Neural progenitor cell (in vitro differentiated cells): ENCODE results near the gene TPGS1. TPM values are rescaled to one million over a fixed set of nuclear protein-coding genes. Genes with fewer than 3 reads are reported as not detected.

ENCODE experiments used
- DNase-seq: peaks from one replicate; pipeline ENCODE4 v3.0.0-alpha.2; 2016; ENCODE audit warnings: low spot score
- H2AFZ ChIP-seq: fragments of 200-600 bp; sonication (generic); replicated peaks from 2 replicates; pipeline ENCODE4 v1.6.1; 2016; ENCODE audit warnings: antibody characterized with exemption
- H3F3A ChIP-seq: fragments of 200-600 bp; sonication (generic); 2 replicates; pipeline ENCODE4 v1.6.1; 2016; ENCODE audit warnings: antibody characterized with exemption, low read depth
- H3K27ac ChIP-seq: fragments of 200-600 bp; sonication (generic); 2 replicates; pipeline ENCODE4 v1.5.1; 2016; ENCODE audit warnings: mild to moderate bottlenecking
- H3K27me3 ChIP-seq: fragments of 200-600 bp; sonication (generic); 2 replicates; pipeline ENCODE4 v1.6.1; 2016; ENCODE audit warnings: mild to moderate bottlenecking, moderate library complexity
- H3K36me3 ChIP-seq: fragments of 200-600 bp; sonication (generic); 2 replicates; pipeline ENCODE4 v1.5.1; 2016
- H3K4me1 ChIP-seq: fragments of 200-600 bp; sonication (generic); 2 replicates; pipeline ENCODE4 v1.6.1; 2016; ENCODE audit warnings: mixed run types
- H3K4me2 ChIP-seq: fragments of 200-600 bp; sonication (generic); 2 replicates; pipeline ENCODE4 v1.6.1; 2016
- H3K4me3 ChIP-seq: fragments of 200-600 bp; sonication (generic); 2 replicates; pipeline ENCODE4 v1.5.1; 2016
- H3K79me2 ChIP-seq: fragments of 200-600 bp; sonication (generic); 2 replicates; pipeline ENCODE4 v1.6.1; 2016; ENCODE audit warnings: low read depth
- H3K9ac ChIP-seq: fragments of 200-600 bp; sonication (generic); 2 replicates; pipeline ENCODE4 v1.6.1; 2016
- H3K9me3 ChIP-seq: fragments of 200-600 bp; sonication (generic); 2 replicates; pipeline ENCODE4 v1.5.1; 2016; ENCODE audit warnings: low read depth
- H4K20me1 ChIP-seq: fragments of 200-600 bp; sonication (generic); 2 replicates; pipeline ENCODE4 v1.6.1; 2016; ENCODE audit warnings: low read depth
- H3K27ac Mint-ChIP-seq: 3 replicates; pipeline ENCODE4 v1.8.0; 2021; ENCODE audit warnings: mixed read lengths
- H3K27me3 Mint-ChIP-seq: 2 replicates; pipeline ENCODE4 v1.8.0; 2022; ENCODE audit warnings: low read depth, mild to moderate bottlenecking, inconsistent platforms, moderate library complexity, mixed read lengths; ENCODE audit not compliant: insufficient read depth
- H3K36me3 Mint-ChIP-seq: 3 replicates; pipeline ENCODE4 v1.8.0; 2021; ENCODE audit warnings: mixed read lengths
- H3K4me1 Mint-ChIP-seq: 3 replicates; pipeline ENCODE4 v1.8.0; 2021; ENCODE audit warnings: mixed read lengths
- H3K4me3 Mint-ChIP-seq: 3 replicates; pipeline ENCODE4 v1.8.0; 2021; ENCODE audit warnings: mild to moderate bottlenecking, moderate library complexity, mixed read lengths
- H3K9me3 Mint-ChIP-seq: 3 replicates; pipeline ENCODE4 v1.8.0; 2020; ENCODE audit warnings: mixed read lengths
- EZH2 ChIP-seq: fragments of 200-600 bp; sonication (generic); IDR thresholded peaks from 2 replicates; pipeline ENCODE4 v1.6.1; 2017; ENCODE audit warnings: antibody characterized with exemption, mild to moderate bottlenecking, moderate library complexity
- EZH2phosphoT487 ChIP-seq: fragments of 200-600 bp; sonication (generic); IDR thresholded peaks from 2 replicates; pipeline ENCODE4 v1.6.1; 2017; ENCODE audit warnings: antibody characterized with exemption
- total RNA-seq: library from RNA; depleted of rRNA; stranded (reverse); fragments of >200 nt; gene quantifications from 2 replicates; pipeline ENCODE4 v1.2.3, GENCODE V29; 2015; ENCODE audit warnings: low replicate concordance
- TF ChIP-seq, protein P1 (sequence below): fragments of 200-600 bp; sonication (generic); IDR thresholded peaks from 2 replicates; pipeline ENCODE4 v1.5.1; 2017; ENCODE audit warnings: antibody characterized with exemption, mild to moderate bottlenecking

TPGS1 gene
- total RNA-seq, 1 donor from 2014 or later = 9.4 TPM

DNA sequence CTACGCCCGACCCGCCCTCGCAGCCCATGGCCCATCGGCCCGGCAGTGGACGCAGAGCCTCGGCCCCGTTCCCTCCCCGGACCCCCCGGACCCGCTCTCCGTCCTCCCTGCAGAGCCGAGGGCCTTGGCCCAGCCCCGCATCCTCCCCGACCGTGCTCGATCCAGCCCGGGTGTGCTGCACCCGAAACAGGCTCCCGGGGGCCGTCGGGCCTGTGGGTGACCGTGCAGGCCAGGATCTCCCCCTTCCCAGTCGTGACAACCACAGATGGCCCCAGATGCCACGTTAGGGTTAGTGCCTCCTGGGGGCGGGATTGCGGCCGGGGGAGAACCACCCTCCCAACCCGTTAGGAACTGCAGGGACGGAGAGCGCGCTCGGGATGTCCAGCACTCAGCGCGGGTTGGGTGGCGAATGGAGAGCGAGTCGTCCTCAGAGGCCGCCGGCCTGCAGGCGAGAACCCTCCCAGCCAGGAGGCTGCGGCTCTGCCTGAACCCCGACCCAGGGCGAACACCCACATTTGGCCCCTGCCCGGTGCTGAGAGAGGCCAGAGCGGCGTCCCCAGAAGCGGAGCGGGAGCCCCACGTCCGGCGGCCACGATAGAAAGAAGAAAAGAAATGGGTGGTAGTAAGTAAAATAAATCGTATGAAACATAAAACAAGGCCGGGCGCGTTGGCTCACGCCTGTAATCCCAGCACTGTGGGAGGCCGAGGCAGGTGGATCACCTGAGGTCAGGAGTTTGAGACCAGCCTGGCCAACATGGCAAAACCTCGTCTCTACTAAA, 17.7 kb upstream of the TPGS1 start:
- peaks cover 10% of the 10 kb centered on the region for H3K27me3 ChIP-seq
- H3F3A ChIP-seq = peaks cover 52% of the 10 kb centered on the region
- peaks cover 15% of the 10 kb centered on the region for H3K4me1 ChIP-seq
- no peaks in the 10 kb centered on the region for H3K36me3 ChIP-seq
- DNase-seq = peak; percentile 77
- H4K20me1 ChIP-seq = no peaks in the 10 kb centered on the region
- Mint-ChIP-seq H3K4me1 (peaks cover 34% of the 10 kb centered on the region), H3K9me3 (peaks cover 3% of the 10 kb centered on the region), H3K4me3 (peak overlapping the region; percentile 84), H3K27me3 (peaks cover 9% of the 10 kb centered on the region), H3K36me3 (peaks cover 5% of the 10 kb centered on the region), H3K27ac (no peak overlapping the region)
- TF ChIP-seq, protein P1, sequence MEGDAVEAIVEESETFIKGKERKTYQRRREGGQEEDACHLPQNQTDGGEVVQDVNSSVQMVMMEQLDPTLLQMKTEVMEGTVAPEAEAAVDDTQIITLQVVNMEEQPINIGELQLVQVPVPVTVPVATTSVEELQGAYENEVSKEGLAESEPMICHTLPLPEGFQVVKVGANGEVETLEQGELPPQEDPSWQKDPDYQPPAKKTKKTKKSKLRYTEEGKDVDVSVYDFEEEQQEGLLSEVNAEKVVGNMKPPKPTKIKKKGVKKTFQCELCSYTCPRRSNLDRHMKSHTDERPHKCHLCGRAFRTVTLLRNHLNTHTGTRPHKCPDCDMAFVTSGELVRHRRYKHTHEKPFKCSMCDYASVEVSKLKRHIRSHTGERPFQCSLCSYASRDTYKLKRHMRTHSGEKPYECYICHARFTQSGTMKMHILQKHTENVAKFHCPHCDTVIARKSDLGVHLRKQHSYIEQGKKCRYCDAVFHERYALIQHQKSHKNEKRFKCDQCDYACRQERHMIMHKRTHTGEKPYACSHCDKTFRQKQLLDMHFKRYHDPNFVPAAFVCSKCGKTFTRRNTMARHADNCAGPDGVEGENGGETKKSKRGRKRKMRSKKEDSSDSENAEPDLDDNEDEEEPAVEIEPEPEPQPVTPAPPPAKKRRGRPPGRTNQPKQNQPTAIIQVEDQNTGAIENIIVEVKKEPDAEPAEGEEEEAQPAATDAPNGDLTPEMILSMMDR = no peak
- TF ChIP-seq EZH2phosphoT487 (no peak), EZH2 (no peak)
- H3K9ac ChIP-seq = peak overlapping the region; percentile 9
- no peak overlapping the region for H3K27ac ChIP-seq
- peak overlapping the region; percentile 83 for H3K4me2 ChIP-seq
- H3K9me3 ChIP-seq = no peaks in the 10 kb centered on the region
- peak overlapping the region; percentile 90 for H3K4me3 ChIP-seq
- H2AFZ ChIP-seq = peak overlapping the region; percentile 9
- H3K79me2 ChIP-seq = no peaks in the 10 kb centered on the region

DNA sequence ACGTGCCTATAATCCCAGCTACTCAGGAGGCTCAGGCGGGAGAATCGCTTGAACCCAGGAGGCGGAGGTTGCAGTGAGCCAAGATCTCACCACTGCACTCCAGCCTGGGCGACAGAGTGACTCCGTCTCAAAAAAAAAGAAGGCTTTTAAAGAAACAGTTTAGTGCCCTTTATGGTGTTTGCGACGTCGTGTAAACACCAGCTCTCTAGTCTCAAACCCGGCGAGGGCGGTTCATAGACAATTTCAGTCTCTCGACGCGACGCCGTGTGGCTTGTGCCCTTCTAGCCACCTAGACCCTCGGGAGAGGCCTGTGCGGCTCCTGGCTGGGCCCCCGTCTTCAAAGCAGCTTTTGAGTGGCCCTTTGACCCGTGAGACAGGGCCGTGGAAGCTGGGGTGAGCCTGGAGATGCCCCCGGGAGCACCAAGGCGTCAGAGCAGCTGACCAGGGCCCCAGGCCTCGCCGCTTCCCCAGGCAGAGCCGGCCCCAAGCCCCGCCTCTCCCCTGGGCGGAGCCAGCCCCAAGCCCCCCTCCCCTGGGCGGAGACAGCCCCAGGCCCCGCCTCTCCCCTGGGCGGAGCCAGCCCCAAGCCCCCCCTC, 16.1 kb upstream of the TPGS1 start:
- H3F3A ChIP-seq = peaks cover 51% of the 10 kb centered on the region
- H3K9me3 Mint-ChIP-seq = peaks cover 3% of the 10 kb centered on the region
- H3K4me3 Mint-ChIP-seq = no peak overlapping the region
- no peaks in the 10 kb centered on the region for H3K79me2 ChIP-seq
- H3K9me3 ChIP-seq = no peaks in the 10 kb centered on the region
- H3K27ac Mint-ChIP-seq = no peak overlapping the region
- peaks cover 12% of the 10 kb centered on the region for H3K27me3 Mint-ChIP-seq
- H3K36me3 ChIP-seq = no peaks in the 10 kb centered on the region
- TF ChIP-seq, protein P1 = no peak
- no peak for TF ChIP-seq EZH2phosphoT487
- TF ChIP-seq EZH2 = no peak
- peaks cover 10% of the 10 kb centered on the region for H3K27me3 ChIP-seq
- no peak overlapping the region for H3K27ac ChIP-seq
- H2AFZ ChIP-seq = no peak overlapping the region
- no peak overlapping the region for H3K9ac ChIP-seq
- H3K4me2 ChIP-seq = no peak overlapping the region
- peaks cover 3% of the 10 kb centered on the region for H3K4me1 ChIP-seq
- peaks cover 10% of the 10 kb centered on the region for H4K20me1 ChIP-seq
- no peak for DNase-seq
- H3K4me3 ChIP-seq = no peak overlapping the region
- peaks cover 21% of the 10 kb centered on the region for H3K4me1 Mint-ChIP-seq
- H3K36me3 Mint-ChIP-seq = peaks cover 5% of the 10 kb centered on the region

DNA sequence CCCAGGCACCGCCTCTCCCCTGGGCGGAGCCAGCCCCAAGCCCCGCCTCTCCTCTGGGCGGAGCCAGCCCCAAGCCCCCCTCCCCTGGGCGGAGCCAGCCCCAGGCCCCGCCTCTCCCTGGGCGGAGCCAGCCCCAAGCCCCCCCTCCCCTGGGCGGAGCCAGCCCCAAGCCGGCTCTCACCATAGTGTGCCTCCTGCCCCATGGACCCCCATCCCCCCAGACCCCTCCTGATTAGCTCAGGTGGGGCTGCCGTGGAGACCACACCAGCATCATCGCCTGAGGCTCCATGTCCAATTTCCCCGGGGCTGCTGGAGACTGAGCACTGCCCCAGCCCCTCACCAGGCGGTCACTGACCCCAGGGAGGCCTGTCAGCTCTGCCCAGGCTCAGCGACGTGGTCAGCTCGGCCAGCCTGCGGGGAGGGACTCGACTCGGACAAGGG, 15.2 kb upstream of the TPGS1 start:
- H2AFZ ChIP-seq = no peak overlapping the region
- Mint-ChIP-seq H3K4me1 (peaks cover 18% of the 10 kb centered on the region), H3K27ac (no peak overlapping the region), H3K4me3 (no peak overlapping the region), H3K27me3 (peaks cover 11% of the 10 kb centered on the region), H3K9me3 (peaks cover 3% of the 10 kb centered on the region), H3K36me3 (peaks cover 5% of the 10 kb centered on the region)
- peaks cover 11% of the 10 kb centered on the region for H4K20me1 ChIP-seq
- DNase-seq = no peak
- TF ChIP-seq, protein P1 = no peak
- no peak for TF ChIP-seq EZH2phosphoT487
- TF ChIP-seq EZH2 = no peak
- H3K9me3 ChIP-seq = no peaks in the 10 kb centered on the region
- H3F3A ChIP-seq = peaks cover 43% of the 10 kb centered on the region
- no peak overlapping the region for H3K27ac ChIP-seq
- no peak overlapping the region for H3K4me2 ChIP-seq
- H3K4me3 ChIP-seq = no peak overlapping the region
- H3K79me2 ChIP-seq = no peaks in the 10 kb centered on the region
- no peak overlapping the region for H3K9ac ChIP-seq
- no peaks in the 10 kb centered on the region for H3K36me3 ChIP-seq
- no peaks in the 10 kb centered on the region for H3K4me1 ChIP-seq
- peaks cover 17% of the 10 kb centered on the region for H3K27me3 ChIP-seq
